Body of pancreas (tissue), 4 donors: ENCODE results near the gene FGD3.

ENCODE experiments used
- POLR2A ChIP-seq, 3 donors: fragments of 450-650 bp; IDR thresholded peaks; one replicate each; pipeline ENCODE4 v1.6.1; 2016; ENCODE audit warnings: antibody characterized with exemption in 3 of 3, mild to moderate bottlenecking in 2 of 3
- TF ChIP-seq, protein P1 (sequence below), 7 experiments: fragments of 450-650 bp in 4 of 7; fragments of 200-600 bp in 3 of 7; sonication (generic) in 3 of 7; IDR thresholded peaks; one replicate each; pipeline ENCODE4 v1.5.1; 2016 to 2019; ENCODE audit warnings: antibody characterized with exemption in 7 of 7

DNA sequence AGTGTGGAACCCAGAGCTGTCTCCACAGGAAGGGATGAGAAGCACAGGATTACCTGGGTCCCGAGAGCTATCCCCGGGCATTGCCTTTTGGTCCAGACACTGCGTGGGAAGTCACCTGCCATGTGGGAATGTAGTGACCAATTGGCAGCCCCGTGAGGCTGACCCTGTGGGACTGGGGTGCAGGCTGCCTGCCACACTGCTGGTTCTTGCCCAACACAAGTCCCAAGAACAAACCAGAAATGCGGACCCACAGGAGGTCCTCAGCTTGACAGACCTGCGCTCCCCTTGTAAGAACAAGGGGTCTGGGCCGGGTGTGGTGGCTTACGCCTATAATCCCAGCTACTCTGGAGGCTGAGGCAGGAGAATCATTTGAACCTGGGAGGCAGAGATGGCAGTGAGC, 2.4 kb upstream of the FGD3 start:
- TF ChIP-seq, protein P1, sequence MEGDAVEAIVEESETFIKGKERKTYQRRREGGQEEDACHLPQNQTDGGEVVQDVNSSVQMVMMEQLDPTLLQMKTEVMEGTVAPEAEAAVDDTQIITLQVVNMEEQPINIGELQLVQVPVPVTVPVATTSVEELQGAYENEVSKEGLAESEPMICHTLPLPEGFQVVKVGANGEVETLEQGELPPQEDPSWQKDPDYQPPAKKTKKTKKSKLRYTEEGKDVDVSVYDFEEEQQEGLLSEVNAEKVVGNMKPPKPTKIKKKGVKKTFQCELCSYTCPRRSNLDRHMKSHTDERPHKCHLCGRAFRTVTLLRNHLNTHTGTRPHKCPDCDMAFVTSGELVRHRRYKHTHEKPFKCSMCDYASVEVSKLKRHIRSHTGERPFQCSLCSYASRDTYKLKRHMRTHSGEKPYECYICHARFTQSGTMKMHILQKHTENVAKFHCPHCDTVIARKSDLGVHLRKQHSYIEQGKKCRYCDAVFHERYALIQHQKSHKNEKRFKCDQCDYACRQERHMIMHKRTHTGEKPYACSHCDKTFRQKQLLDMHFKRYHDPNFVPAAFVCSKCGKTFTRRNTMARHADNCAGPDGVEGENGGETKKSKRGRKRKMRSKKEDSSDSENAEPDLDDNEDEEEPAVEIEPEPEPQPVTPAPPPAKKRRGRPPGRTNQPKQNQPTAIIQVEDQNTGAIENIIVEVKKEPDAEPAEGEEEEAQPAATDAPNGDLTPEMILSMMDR (IDR thresholded peaks at IDR 0.05): no peak
- TF ChIP-seq POLR2A (IDR thresholded peaks at IDR 0.05): no peak
